Measurements from ENCODE around the gene AVPI1.
"Not testable (repeated sequence)": the region's sequence is repeated elsewhere in the genome, so short reads cannot be mapped to it uniquely, and the experiment has no call there.

The AVPI1 gene

GRCh38 chr10:97640174-97640867, 46.7 kb downstream of the AVPI1 start, which contains the start of gene PI4K2A:
PI4K2A (plus strand) TSS chr10:97640671; CDS start chr10:97640743, 72 bp downstream.
- DNase-seq = peak; percentile 99

- DNase-seq = not testable (repeated sequence)
These were observed 48.0 kb downstream of the AVPI1 start for GRCh38 chr10:97639090-97639489.

GRCh38 chr10:97635577-97635976, 51.5 kb downstream of the AVPI1 start:
- no peak for DNase-seq

GRCh38 chr10:97633921-97634320, 53.1 kb downstream of the AVPI1 start:
- peak; percentile 30 for DNase-seq

GRCh38 chr10:97632949-97633884, 53.8 kb downstream of the AVPI1 start, which contains the start of gene MORN4:
MORN4 (minus strand) TSS chr10:97633500; CDS start chr10:97619653, 13,847 bp downstream.
- peak; percentile 94 for DNase-seq

GRCh38 chr10:97631098-97631497, 55.9 kb downstream of the AVPI1 start:
- no peak for DNase-seq

GRCh38 chr10:97629289-97629688, 57.8 kb downstream of the AVPI1 start:
- DNase-seq = no peak

GRCh38 chr10:97628228-97628627, 58.8 kb downstream of the AVPI1 start:
- DNase-seq = no peak

- DNase-seq = no peak
These were observed 59.3 kb downstream of the AVPI1 start for GRCh38 chr10:97627731-97628130.

All from CD4-positive, alpha-beta T cell treated with Interleukin-10 for 1 hour (primary cell).